Bronchial epithelial cell (primary cell): ENCODE results near the gene MILR1. TPM values are rescaled to one million over a fixed set of nuclear protein-coding genes. Genes with fewer than 3 reads are reported as not detected.
A peak's percentile ranks its signal among the peaks of the same experiment; 100 is the strongest.
"Not testable (repeated sequence)": the region's sequence is repeated elsewhere in the genome, so short reads cannot be mapped to it uniquely, and the experiment has no call there.

Experiments used
- DNase-seq: peaks from one replicate; pipeline ENCODE4 v3.0.0-alpha.2; 2010; ENCODE audit warnings: low read depth
- FAIRE-seq: peaks from 2 replicates; lab custom pipeline; 2011; peaks lifted over from hg19 to GRCh38; lab: Jason Lieb, UNC
- H3K27me3 ChIP-seq: 2 replicates; pipeline ENCODE4 v1.5.1; 2011; ENCODE audit warnings: low read length; ENCODE audit not compliant: control insufficient read depth, insufficient read depth
- H3K36me3 ChIP-seq: 2 replicates; pipeline ENCODE4 v1.5.1; 2011; ENCODE audit warnings: low read length; ENCODE audit not compliant: control insufficient read depth, insufficient read depth
- H3K4me3 ChIP-seq: 2 replicates; pipeline ENCODE4 v1.5.1; 2011; ENCODE audit warnings: mild to moderate bottlenecking, low read depth, low read length, control low read depth
- CTCF ChIP-seq: IDR thresholded peaks from 2 replicates; pipeline ENCODE4 v1.5.1; 2011; ENCODE audit warnings: mild to moderate bottlenecking, moderate library complexity, low read length, control low read depth, inconsistent platforms; ENCODE audit not compliant: insufficient read depth, severe bottlenecking
- total RNA-seq: library from RNA; depleted of rRNA; stranded (reverse); fragments of >200 nt; gene quantifications from 2 replicates; pipeline ENCODE4 v1.2.1, GENCODE V29; 2014

MILR1 gene
- total RNA-seq, 1 donor from 2014 or later: 0.79 TPM

GRCh38 chr17:64437944-64438525, 10.9 kb upstream of the MILR1 start:
- no peak for TF ChIP-seq CTCF
- H3K4me3 ChIP-seq: no peak overlapping the region
- FAIRE-seq (no peak), DNase-seq (no peak)
- no peaks in the 10 kb centered on the region for H3K36me3 ChIP-seq
- H3K27me3 ChIP-seq: no peaks in the 10 kb centered on the region

- not testable (repeated sequence) for DNase-seq, H3K27me3 ChIP-seq, H3K36me3 ChIP-seq, FAIRE-seq, H3K4me3 ChIP-seq
Observed at GRCh38 chr17:64439521-64439920, 9.4 kb upstream of the MILR1 start.

DNA sequence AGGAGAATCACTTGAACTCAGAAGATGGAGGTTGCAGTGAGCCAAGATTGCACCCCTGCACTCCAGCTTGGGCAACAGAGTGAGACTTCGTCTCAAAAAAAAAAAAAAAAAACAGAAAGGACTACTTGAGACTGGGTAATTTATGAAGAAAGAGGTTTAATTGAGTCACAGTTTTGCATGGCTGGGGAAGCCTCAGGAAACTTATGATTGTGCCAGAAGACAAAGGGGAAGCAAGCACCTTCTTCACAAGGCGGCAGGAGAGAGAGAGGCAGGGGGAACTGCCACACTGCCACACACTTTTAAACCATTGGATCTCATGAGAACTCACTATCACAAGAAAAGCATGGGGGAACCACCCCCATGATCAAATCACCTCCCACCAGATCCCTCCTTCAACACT, 9.0 kb upstream of the MILR1 start:
- no peak for TF ChIP-seq CTCF
- Histone ChIP-seq H3K4me3 (no peak overlapping the region), H3K27me3 (no peaks in the 10 kb centered on the region), H3K36me3 (no peaks in the 10 kb centered on the region)
- DNase-seq (no peak), FAIRE-seq (no peak)

DNA sequence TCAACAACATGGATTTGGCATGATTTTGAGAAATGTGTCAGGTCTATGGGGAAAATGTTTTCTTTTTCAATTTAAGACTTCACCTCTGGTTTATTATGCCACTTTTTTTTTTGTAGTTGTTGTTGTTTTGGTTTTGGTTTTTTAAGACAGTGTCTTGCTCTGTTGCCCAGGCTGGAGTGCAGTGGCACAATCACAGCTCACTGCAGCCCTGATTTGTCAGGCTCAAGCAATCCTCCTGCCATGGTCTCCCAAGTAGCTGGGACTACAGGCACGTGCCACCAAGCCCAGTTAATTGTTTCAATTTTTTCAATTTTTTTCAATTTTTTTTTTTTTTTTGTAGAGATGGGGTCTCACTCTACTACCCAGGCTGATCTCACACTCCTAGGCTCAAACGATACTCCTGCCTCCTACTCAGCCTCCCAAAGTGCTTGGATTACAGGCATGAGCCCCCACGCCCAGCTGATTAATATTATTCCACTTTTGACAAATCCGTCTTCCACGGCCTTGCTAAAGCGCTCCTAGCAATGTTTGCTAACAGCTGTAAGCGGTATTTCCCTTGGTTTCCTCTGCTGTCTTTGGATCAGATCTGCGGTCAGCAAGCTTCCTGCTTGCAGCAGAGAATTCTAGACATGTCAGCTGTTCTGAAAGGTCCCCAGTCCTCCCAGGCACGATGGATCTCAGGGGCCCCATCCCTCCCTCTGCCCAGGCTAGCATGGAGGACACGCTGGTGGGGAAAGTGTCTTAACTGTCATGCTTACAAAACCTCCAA, 7.0 kb upstream of the MILR1 start:
- no peak for TF ChIP-seq CTCF
- FAIRE-seq: no peak
- Histone ChIP-seq H3K4me3 (no peak overlapping the region), H3K36me3 (no peaks in the 10 kb centered on the region), H3K27me3 (no peaks in the 10 kb centered on the region)
- peak; percentile 64 for DNase-seq

DNA sequence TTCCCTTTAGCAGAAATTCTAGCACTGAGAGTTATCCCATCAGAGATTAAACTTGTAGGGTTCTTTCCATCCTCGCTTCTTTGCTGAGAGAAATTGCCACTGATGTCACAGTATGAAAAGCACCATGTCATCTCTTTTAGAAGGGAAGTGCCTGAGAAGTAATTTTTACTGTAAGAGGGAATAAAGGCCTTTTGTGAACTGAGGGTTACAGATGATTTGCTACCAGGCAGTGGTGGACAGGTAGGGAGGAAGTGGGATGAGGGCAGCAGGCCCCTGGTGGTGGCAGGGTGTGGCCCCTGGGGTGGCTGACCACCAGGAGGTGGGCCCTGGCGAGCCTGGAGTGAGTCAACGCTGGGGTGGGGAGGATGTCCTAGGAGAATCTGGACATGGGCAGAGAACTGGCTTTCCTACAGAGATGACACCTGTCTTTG, 6.4 kb upstream of the MILR1 start:
- no peaks in the 10 kb centered on the region for H3K36me3 ChIP-seq
- TF ChIP-seq CTCF: no peak
- FAIRE-seq: no peak
- no peaks in the 10 kb centered on the region for H3K27me3 ChIP-seq
- H3K4me3 ChIP-seq: no peak overlapping the region
- DNase-seq: no peak

- DNase-seq: peak; percentile 69
- Histone ChIP-seq H3K36me3 (no peaks in the 10 kb centered on the region), H3K4me3 (no peak overlapping the region), H3K27me3 (no peaks in the 10 kb centered on the region)
- no peak for FAIRE-seq
- TF ChIP-seq CTCF: peak; percentile 11
Observed at GRCh38 chr17:64443086-64443760, 5.7 kb upstream of the MILR1 start.
